Endometrial microvascular endothelial cells (primary cell): ENCODE results near the gene BAIAP2L2. TPM values are rescaled to one million over a fixed set of nuclear protein-coding genes. Genes with fewer than 3 reads are reported as not detected.

Experiments used
- in situ Hi-C: cut with HindIII; loops from 2 replicates; pipeline ENCODE4 v1.10.0; 2017; ENCODE audit warnings: low sequenced_read_pairs, low pct_unique_long_range_greater_than_20kb; ENCODE audit errors: inconsistent ontology term
- total RNA-seq: library from RNA; depleted of rRNA; stranded (reverse); fragments of >200 nt; gene quantifications from one replicate; pipeline ENCODE4 v1.2.3, GENCODE V29; 2015; ENCODE audit errors: inconsistent ontology term

BAIAP2L2 gene
- total RNA-seq, 1 donor from 2014 or later = 0.09 TPM

DNA sequence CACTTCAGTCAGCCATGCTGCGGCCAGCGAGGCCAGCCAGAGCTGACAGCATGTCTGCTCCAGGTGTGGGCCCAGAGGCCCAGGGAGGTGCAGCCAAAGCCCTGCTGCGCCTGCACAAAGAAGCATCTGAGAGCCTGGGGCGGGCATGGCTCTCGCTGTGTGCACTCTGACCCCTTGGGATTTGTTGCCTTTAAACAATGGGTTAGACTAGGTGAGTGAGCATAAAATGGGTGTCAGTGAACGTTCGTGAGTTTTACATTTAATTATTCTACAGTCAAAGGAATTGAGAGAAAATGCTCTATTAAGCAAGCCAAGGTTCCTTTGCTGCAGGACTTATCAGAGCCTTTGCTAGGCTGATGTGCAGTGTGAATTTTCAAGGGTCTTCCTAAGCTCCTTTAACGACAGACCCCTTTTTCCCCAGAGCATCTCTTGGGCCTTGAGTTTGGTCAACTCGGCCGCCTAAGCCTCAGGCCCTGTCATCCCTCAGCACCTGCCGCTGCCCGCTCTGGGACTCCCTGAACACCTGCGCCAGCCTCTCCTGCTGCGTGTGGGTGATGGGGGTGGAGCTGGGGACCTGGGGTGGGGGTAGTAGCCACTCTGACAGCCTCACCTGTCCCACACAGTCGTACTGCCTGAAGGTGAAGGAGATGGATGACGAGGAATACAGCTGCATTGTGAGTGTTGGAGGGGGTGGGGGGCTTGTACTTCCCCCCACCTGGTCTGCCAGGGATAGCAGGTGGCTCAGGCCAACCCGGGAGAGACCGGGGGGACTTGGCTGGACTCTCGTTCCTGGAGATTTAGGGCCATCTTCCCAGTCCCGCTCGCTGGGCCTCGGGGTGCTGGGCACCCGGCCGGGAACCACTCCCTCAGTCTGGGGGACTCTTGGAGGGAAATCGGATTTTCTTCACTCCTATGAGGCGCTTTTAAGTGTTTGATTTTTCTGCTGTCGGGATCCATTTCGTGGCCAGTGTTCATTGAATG is 37.0 kb downstream of the BAIAP2L2 start:
- in situ Hi-C loops = no loop called here

DNA sequence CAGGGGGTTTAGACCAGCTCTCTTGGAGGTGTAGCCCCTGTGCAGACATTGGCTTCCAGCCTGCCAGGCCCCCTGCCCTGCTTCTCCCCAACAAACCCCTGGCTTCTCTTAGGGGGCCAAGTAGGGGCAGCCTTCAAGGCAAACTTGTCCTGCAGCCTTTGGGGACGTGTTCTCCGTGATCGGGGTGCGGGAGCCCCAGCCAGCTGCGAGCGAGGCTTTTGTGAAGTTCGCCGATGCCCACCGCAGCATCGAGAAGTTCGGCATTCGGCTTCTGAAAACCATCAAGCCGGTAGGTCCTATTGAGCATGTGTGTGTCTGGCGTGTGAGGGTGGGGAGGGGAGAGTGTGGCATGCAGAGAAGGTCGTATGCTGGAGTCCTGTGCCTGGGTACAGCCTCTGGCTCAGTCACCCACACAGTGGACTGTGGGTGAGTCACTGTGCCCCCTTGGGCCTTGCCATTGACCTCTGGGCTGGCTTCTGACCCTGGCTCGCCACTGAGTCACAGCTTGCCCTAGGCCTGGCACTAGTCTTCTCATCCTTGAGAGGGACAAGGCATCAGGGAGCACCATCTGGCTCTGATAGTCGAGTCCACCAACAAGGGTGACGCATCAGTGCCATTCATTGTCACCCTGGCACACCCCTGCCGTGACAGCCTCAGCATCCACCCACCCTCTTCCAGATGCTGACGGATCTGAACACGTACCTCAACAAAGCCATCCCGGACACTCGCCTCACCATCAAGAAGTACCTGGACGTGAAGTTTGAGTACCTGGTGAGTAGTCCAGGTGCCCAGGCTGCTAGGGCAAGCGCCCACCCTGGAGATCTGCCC is 37.9 kb downstream of the BAIAP2L2 start:
- in situ Hi-C loops = no loop called here

DNA sequence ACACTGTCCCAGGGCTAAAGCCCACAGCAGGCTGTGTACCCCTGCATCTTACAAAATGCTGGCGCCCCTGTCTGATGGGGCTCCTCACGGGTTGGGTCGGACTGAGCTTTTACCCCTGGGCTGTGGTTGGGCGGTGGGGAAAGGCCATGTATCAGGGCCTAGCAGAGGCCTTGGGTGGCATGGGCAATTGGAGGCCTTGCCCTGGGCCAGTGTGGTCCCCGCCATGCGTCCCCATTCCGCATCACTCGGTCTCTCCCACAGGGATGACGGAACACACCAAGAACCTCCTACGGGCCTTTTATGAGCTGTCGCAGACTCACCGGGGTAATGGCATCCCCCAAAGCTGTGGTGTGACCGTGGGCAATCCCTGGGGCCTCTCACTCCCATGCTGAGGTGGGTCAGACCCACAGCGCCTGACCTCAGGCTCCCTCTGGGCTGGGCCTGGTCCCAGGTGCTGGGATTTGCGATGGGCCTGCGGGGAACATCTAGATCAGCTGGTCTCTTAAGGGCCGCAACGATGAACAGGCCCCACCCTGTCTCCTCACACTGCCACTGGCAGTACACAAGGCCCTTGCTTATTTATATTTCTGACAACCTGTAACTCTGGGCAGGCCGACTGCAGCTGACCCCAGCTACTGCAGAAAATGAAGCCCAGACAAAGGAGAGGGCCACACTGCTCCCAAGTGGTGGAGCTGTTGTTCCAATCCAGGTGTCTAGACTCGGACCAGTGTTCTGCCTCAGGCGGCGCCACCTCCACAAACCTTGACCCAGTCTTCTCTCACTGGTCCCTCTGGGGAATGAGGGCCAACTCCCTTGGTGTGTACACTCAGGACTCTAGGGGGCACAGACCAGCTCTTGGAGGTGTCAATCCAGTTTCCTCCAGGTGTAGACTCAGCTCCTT is 38.8 kb downstream of the BAIAP2L2 start:
- in situ Hi-C loops = no loop called here

DNA sequence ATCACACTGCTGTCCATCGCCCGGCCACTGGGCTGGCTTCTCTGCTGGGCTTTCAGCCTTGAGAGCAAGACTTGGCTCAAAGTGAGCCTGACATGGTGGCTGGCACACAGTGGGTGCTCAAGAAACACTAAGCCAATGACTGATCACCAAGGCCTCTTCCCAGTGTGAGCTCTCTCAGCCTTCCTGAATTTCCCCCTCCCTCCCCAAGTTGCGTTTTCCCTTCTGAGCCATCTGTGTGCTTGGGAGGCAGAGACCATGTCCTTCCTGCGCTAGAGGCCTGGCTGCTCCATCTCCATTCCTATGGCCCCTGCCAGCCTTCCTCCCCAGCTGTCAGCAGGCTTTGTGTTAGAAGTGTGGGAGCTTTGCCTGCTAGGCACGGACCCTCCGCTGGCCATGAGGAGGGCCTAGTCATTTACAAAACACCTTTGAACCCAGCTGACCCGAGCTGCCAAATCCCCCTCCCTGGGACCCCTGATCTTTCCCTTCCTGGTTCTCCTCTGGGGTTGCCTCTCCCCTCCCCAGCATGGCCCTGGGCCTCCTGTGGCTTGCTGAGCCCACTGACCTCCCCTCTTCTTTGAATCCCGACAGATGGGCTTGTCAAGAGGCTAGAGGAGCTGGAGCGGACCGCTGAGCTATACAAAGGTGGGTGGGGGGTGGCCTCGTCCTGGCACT is 40.1 kb downstream of the BAIAP2L2 start:
- in situ Hi-C loops = no loop called here

DNA sequence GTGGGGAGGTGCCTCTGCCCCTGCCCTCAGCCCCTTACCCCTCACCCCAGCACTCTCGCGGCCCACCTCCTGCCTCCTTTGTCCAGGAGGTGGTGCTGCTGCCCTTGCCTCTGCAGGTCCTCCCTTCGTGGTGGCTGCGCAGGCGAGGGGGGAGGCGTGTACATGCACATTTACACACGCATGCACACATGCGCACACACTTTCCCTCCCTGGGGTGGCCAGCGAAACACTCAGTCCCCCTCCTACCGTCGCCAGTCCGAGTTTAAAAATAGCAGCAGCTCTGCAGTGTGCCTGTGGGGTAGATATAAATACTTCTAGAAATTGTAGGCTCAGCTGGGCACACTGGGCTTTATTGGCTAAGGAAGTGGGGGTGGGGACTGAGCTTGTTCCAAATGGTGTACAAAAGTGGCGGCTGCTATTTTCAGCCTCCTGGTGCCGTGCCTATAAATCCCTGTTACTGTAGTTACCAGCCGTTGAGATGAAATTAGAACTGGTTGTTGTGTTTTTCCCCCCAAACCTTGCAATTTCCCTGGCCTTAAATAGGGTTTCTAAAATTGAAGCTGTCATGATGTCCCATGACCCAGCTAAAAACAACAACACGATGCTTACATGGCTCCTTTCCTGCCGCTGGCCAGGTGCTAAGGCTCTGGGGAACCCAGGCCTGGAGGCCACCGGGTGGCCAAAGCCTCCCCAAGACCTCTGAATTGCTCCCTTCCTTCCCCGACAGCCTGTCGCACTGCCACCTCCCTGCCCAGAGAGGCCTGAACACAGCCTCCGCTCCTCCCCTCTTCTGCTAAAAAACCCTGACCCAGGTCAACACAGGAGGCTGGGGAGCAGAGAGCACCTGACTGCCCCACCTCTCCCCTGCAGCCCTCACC is 40.9 kb downstream of the BAIAP2L2 start:
- in situ Hi-C loops = no loop called here

DNA sequence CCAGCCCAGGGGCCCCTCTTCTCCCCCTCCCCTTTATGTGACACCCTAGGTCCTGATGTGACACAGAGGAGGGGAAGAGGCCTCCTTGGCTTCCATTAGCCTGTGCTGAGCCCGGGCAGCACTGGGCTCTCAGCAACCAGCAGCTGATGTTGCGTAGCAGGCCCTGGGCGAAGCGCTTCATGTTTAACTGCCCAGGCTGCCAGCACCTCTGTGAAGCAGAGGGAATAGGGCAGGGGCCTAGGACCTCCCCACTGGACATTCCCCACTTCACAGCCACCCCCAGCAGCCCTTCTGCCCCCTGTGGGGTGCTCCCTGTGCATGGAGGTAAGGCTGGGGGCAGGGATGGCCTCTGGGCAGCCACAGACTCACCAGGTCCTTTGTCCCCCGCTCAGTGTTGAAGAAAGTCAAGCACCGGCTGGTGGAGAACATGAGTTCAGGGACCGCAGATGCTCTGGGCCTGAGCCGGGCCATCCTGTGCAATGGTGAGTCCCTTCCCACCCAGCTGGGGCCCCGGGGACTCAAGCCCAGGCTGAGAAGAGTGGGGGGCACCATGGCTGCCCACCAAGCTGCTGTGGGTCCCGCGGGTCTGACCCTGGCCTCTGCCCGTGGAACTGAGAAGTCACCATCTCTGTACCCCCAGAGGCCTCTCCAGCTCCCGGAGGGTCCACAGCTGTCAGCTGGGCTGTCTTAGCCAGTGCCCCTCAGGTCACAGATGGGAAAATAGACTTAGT is 41.7 kb downstream of the BAIAP2L2 start:
- in situ Hi-C loops = no loop called here

DNA sequence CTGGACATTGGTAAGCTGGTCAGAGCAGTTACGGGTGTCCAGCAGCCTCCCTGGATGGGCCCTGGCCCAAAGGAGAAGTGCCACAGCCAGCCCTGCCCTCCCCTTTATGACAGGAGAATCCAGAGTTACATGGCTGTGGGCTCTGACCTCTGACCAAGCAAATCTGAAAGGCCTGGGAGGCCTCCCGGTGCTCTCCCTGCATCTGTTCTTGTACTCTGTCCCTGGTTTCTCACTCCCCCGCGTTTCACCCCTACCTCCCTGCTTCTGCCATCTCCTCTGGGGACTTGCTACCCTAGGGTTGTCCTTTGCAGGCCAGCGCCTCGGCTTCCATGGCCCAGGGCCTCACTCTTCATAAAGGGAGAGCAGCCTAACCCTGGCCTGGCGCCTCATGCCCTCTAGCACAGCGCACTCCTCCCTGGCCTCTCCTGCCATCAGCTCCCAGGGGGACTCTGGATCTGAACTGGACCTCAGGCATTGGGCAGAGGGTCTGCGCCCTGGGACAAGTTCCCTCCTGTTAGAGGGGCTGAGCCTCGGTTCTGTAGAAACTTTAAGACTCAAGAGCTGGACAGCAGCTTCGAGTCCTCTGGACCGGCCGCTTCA is 42.6 kb downstream of the BAIAP2L2 start:
- in situ Hi-C loops = no loop called here

DNA sequence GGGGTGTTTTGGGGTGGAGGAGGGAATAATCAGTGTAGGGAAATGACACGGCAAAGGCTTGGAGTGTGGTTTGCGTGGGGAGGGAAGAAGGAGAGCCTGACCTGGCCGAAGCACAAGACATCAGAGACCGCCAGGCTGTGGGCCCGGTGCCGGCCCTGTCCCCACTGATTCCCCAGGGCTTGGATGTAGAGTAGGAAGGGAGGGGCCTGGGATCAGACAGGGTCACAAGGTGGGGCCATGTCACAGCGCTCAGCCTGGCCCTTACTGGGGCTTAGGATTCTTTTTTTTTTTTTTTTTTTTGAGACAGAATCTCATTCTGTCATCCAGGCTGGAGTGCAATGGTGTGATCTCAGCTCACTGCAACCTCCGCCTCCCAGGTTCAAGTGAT is 43.5 kb downstream of the BAIAP2L2 start:
- in situ Hi-C loops = no loop called here

DNA sequence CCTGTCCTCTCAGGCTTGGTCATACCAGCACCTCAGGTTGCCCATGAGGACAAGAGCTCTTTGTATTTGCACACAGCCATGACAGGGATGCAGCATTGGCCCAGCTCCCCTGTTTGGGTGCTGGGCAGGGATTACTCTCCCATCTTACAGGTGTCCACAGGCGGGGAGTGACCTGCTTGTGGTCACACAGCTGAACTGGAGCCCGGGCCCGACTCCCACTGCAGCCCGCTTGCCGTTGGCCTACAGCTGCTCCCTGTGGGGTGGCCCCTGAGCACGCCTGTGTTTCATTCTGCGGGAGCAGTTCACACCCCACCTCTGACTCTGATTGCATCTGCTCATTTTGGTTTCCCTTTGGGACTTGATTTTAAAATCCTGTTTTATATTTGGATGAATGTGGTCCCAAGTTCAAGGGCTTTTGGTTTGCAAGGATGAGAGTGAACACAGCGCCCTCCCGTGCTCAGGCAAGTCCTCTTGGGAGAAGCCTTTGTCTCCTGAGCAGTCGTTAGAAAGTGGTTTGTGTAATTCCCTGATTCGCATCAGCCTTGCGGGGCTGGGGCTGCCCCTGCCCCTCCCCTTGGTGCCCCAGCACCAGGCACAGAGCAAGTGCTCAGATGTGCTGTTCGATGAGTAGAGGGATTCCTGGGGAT is 44.0 kb downstream of the BAIAP2L2 start:
- in situ Hi-C loops = no loop called here

DNA sequence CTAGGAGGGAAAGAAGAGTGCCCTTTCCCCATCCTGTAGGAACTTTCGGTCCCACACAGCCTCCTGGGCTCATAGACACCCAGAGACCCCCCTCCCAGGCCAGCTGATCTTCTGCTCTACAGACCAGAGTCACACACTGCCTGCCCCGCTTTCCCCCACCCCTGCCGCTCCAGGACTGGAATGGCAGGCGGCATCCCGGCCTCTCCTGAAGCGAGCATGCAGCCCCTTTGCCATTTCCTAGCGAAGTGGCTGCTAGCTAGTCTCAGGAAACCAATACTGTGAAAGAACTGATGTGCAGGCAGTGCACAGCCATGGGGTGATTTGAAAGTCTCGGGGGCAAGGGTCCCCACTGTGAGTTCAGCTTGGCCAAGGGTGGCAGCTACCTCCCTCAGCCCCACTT is 44.9 kb downstream of the BAIAP2L2 start:
- in situ Hi-C loops = no loop called here

DNA sequence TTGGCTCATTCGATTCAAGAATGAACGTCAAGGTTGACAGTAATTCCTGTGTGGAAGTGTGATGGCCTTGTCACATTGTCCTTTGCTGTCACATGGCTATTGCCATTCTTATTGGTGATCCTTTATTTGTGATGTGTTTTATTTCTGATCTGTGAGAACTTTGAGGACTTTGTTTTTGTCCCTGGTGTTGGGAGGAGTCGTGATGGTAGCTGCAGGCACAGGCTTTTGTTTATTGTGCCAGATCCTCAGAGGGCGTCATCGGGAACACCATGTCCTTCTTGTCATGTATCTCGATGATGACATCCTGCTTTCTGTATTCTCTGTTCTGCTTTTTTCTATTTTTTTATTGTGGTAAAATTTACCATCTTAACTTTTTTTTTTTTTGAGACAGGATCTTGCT is 47.7 kb downstream of the BAIAP2L2 start:
- in situ Hi-C loops = no loop called here

DNA sequence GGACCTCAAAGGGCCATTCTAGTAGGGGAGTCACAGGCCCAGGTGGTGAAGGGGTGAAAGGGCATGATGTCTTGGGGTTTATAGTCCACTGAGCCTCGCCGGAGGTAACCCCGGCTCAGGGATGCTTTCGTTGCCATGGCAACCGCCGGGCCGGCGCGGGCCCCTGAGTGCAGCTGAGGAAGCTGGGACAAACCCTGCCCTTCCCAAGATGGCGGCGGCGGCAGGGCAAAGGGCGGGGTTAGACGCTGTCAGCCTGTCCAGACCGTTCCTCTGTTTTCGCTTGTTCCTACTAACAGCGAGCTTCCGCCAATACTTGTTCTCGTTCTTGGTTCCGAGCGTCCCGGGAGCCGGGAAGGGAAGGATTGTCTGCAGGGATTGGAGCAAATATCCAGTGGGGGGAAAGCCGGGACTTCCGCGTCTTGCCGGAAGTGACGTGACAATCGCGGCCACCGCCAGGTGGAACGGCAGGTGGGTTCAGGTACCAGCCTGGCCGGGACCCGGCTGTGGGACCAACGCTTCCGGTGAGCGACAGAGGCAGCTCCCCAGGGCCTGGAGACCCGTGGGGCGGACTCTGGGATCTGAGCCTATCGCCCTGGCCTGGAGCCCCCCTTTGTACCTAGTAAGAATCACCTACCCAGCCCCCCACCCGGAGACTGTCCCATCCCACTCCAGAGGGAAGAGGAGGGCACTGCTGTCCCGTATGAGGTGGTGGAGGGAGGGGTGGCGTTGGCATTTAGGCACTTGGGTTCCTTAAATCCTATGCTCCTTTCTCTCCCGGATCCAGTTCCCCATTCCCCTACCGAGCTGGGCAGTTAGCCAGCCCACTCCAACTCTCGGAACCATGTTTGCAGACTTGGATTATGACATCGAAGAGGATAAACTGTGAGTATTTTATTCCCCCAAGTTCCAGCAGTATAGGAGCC is 53.3 kb downstream of the BAIAP2L2 start, which contains the start of gene PICK1:
PICK1 (plus strand) TSS at position 436 of the 923 bp plus-strand sequence; CDS start at position 842, 406 bp downstream.
- in situ Hi-C loops = no loop called here

DNA sequence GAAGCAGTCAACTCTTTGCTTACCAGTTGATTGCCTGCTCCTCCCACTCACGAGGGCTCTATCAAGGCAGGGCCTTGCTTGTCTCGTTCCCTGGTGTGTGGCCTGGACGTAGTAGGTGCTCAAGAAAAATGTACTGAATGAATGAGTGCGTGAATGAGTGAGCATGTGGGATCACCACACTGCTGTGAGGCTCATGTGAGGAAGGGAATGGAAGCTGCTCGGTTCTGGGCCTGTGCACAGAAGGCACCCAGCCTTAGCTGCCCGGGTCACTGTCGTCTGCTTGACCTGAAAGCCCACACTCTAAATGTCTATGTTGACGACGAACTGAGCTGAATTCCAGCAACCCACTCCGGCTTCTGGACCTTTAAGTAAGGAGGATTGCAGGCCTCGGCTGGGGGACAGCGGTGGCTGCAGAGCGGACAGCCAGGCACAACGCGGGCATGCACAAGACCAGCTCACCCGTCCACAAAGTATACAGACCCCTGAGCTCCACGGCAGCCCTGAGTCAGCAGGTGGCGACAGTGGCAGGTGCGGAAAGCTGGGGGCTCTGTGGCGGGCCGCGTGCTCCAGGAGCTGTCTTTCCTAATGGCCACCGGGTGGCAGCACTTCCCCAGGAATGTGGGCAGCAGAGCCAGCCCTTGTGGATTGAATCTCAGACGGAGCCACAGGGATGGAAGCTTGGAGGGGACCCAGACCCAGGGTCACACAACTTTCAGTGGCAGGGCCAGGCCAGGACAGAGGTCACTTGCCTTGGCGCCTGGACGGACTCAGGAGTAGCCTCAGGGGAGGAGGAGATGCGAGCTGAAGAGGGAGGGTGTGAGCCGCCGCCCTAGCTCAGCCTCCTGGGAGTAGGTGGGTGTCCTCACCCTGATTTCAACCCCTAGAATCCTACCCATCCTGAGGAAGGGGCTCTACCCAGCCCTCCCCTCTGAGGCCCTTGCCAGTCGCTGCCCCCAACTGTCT is 58.3 kb downstream of the BAIAP2L2 start:
- in situ Hi-C loops = no loop called here

DNA sequence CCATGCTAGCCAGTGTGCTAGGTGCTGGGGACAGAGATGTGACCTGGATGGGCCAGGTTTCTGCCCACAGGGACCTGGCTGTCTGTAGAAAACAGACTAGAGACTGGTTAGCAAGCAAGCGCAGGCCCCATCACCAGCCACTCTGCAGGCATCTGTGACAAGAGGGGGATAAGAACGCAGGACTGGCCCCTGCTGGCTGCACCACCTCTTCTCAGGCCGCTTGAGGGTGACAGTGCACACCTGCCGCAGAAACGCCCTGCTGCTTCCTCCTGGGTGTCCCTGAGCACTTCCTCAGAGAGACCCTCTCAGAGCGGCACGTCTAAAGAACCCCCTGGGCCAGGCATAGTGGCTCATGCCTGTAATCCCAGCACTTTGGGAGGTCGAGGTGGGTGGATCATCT is 59.2 kb downstream of the BAIAP2L2 start:
- in situ Hi-C loops = no loop called here
